Measurements from ENCODE around the gene MASP1.

- no peak for TF ChIP-seq POLR2A (IDR thresholded peaks at IDR 0.05; ENCODE audit: low read depth, low read length)
- no peak for TF ChIP-seq MAZ (IDR thresholded peaks at IDR 0.05; ENCODE audit: borderline replicate concordance, low read depth, low read length)
- TF ChIP-seq CTCF (conservative IDR thresholded peaks at IDR 0.05; ENCODE audit: low read depth, low read length) = no peak
- TF ChIP-seq MXI1 (IDR thresholded peaks at IDR 0.05; ENCODE audit: borderline replicate concordance, low read depth, low read length) = no peak
- TF ChIP-seq RFX5 (IDR thresholded peaks at IDR 0.05; ENCODE audit: low read depth, low read length) = no peak
- no peak for TF ChIP-seq RCOR1 (IDR thresholded peaks at IDR 0.05; ENCODE audit: insufficient replicate concordance, low read length)
- TF ChIP-seq MAFK (IDR thresholded peaks at IDR 0.05; ENCODE audit: low read depth, low read length) = no peak
- no peak for TF ChIP-seq SMC3 (IDR thresholded peaks at IDR 0.05; ENCODE audit: low read depth, low read length)
- TF ChIP-seq RAD21 (IDR thresholded peaks at IDR 0.05; ENCODE audit: low read length) = no peak
- no peak for TF ChIP-seq USF2 (IDR thresholded peaks at IDR 0.05; ENCODE audit: low read depth, low read length)
Measured at GRCh38 chr3:187262360-187262759, 29.2 kb downstream of the MASP1 start.

Data from IMR-90 (cell line).